Stimulated activated CD8-positive, alpha-beta memory T cell treated with anti-CD3 and anti-CD28 coated beads, Interleukin-12 subunit alpha, Interleukin-12 subunit beta, amount 100 ng/mL, for 24 hours (primary cell): ENCODE data around the gene SEMA3D.

Source experiments
- DNase-seq: peaks from one replicate; pipeline ENCODE4 v3.0.0-alpha.2; 2020; ENCODE audit errors: extremely low read depth

Gene SEMA3D

DNA sequence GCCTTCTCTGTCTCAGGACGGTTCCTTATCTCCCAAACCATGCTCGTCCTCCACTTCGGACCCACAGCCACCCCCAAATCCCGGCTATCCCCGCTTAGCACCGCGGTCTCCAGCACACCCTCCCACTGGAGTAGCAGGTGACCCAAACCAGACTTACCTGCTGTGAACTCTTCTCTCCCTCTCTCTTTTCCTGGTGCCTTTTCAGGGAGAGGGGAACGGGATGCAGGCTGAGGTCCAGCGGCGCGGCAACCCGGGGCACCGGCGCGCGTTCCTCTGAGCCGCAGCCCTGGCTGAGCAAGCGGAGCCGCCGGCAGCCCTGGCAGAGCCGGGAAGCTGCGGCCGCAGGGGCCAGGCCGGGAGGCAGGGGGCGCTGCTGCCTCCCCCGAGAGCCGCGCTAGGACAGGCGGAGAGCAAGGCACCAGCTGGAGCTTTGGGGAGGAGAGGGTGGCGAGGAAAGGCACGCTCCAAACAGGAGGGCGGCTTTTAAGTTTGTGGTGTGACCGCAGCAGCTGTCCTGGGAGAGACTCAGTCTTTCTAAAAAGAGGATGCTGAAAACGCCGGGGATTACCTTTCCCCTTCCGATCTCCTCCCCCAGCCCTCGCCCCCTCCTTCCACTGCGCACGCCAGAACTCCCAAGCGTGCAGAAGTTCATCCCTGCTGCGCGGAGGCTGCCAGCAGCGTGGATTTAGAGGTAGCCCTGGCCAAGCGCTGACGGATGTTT is at the start of gene SEMA3D:
Gene SEMA3D (minus strand): TSS at position 536 of the 721 bp plus-strand sequence. CDS start 65,165 bp downstream, outside the sequence.
- DNase-seq = no peak

DNA sequence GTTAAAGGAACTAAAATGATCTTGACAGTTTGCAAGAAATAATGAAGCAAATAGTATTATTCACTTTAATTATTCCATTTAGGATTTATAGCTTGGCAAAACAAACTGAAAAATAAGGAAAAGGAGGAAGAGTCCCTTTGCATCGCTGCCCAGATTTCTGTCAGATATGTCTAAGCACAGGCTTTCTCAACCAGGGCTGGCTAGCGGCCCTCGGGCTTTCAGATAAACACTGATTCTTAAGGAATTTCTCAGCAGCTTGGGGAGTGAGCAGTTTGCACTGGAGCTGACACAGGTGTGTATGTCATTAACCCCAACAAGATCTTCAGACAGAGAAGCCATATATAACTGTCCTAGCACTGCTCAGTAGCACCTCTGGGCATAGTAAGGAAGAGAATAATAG is 47.9 kb upstream of the SEMA3D start:
- no peak for DNase-seq

DNA sequence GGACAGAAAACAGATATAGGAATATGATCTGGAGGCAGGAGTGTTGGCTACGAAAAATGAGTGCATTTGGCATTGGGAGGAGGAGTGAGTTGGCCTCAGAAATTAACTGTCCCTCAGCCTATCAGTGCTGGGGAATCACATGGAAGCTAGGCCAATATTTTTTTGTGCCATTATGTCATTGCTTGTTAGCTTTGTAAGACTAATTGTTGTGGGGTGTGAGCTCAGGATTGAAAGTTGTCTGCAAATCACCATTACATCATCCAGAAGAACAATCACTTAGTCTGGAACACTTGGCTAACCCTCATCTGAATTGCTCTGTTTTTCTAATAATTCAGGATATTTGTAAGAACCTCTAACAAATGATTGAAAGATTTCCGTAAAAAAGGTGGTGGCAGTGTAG is 45.2 kb upstream of the SEMA3D start:
- DNase-seq = no peak

DNA sequence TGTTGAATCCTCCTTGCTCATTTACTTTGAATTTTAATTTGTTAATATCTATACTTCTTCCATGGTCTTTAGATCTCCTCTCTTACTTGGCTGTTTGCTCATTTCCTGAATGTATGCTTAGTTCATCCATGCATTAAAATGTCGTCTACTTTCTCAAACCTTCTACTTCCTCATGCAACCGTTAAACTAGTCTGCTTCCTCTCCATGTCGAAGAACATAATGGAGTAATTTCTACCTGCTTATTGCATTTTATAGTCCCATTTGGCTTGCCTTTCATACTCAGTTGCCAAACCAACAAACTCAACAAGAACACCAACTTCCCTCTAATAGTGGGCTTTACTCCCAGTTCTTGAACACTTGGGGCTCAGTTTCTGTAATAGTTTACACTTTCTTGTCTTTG is 43.8 kb upstream of the SEMA3D start:
- DNase-seq = no peak

DNA sequence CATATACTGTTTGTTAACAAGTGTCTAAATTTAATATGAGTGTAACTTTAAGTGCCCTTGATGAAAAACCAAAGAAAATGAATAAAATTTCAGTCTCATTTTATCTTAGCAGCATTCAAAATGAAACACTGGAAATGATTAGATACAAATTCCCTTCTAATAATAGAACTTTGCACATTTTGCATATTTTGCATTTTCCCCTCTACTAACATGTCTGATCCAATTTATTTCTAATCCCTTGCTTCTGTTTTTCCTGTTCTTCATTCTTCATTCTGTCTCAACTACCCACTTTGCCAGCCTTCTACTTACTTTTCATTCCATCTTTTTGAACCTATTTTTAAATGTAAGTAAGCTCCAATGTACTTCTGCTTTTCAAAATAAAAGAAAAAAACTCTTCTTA is 42.7 kb upstream of the SEMA3D start:
- no peak for DNase-seq

DNA sequence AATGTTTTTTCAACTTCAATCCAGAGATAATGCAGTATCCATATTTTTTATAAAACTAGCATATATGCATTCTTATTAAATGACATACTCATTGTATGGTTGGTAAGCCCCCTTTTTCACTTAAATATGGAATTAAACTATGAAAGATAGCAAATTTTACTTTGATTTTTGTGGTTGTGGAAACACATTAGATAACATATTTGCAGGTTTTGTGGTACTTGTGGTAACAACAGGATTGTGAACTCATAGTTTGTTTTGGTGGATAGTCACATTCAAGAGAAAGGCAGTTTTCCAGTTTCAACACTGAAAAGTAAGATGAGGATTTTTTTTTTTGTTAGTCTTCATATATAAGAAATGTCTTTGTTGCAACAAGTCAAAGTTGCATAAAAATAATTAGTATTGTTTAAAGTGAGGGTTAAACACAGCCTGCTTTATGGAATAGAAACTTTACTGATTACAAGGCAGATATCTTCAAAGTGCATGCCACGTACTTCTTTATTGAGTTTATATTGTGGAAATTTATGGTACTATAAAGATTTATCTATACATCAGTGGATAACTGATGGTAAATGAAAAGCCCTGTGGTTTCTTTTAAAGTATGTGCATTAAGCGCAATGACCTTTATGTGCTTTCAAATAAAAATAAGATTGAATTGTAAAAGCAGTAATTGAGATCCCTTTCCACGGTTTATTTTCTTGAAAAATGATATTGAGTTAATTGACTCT is 39.7 kb upstream of the SEMA3D start:
- DNase-seq = no peak

DNA sequence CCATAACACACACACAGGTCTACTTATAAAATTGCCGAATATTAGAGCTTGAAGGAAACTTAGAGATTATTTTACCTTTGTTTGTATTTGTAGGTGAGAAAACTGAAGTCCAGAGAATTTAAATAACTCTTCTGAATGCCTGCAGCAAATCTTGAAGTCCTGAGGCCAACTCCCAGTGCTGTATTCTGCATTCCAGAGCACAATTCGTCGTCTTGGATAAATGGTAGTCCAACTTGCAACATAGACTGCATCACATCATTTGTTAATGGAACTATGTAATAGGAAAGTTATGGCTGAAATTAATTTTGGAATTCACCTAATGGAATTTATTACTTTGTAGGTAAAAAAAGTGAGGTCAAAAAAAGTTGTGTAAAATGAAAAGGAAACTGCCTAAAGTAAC is 37.3 kb upstream of the SEMA3D start:
- no peak for DNase-seq

DNA sequence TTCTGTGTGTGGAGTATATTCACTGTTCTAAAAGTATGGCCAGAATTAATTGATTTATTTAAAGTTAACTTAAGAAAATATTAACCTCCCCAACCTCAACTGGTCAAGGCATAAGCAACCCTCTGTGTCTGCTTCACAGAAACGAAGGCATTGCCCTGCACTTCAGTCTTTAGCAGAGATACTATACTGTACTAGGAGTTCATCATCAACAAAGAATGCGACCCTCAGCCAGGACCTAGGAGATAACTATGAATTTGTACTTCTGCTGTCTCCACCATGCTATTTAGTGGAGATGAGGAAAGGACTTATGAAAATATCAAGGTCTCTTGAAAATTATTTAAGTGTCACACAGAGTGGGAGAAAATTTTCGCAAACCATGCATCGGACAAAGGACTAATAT is 35.7 kb upstream of the SEMA3D start:
- no peak for DNase-seq

DNA sequence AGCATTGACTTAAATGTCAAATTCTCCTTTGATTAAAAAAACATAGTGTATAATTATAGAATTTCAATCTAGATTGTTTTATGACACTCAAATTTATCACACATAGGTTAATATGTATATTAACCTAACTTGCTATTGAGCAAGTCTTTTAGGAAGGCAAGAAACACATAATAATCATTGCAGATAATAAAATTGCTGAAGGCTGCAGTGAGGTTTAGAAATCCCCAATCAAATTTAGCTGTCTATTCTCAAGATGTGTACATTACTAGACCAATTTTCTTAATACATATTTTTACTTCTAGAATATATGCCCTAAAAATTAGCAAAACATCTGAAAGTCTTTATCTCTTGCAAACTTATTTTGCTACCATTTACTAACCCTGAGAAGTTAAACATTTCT is 34.9 kb upstream of the SEMA3D start:
- no peak for DNase-seq

DNA sequence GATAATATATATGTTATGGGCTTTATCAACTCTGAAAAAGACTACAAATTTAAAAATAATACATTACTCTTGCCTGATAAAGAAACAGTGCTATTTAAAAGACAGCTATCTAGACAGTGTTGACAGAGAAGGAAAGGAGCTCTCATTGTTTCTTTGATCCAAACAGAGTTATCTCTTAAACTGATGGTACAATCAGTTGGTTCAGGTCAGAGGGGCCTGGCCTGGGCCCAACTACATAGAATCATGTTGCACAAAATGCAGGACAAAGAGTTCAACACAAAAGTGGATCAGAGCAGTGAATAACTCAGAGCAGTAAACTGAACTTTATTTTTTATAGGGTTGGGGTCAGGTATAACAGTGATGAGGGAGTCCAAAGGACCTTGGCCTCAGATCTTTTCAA is 33.8 kb upstream of the SEMA3D start:
- DNase-seq = no peak

DNA sequence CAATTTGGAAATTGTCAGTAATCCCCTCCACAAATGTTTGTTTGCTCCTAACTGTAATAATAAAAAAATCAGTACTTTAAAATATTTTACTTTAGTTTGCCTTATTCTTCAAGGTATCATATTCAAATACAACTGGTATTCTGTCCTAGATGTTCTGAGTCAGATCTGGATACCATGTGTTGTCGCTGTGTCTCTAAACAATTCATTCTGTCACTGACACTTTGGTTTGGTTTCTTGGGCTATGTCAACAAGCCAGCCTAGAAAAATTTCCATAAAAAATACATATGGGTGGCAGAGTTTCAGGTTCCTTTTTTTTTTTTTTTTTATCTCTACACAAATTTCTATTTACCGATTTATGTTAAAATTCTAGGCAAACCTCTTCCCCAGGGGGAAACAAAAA is 33.2 kb upstream of the SEMA3D start:
- no peak for DNase-seq

DNA sequence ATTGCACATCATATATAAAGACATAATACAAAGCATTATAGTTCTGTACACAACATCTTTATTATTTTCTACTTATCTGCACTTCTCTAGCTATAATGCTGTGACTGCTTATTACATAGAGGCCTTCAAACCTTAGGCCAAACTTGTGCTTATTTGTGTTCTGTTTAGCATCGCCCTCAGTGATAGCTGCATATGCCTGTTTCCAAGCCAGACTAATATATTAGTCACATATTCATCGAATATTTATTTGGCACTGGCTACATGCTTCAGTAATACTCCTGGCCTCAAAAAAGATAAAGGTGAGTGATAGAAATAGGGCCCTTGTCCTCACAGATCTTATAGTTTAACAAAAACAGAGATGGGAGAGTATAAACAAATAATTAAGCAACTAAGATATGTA is 30.2 kb upstream of the SEMA3D start:
- no peak for DNase-seq

DNA sequence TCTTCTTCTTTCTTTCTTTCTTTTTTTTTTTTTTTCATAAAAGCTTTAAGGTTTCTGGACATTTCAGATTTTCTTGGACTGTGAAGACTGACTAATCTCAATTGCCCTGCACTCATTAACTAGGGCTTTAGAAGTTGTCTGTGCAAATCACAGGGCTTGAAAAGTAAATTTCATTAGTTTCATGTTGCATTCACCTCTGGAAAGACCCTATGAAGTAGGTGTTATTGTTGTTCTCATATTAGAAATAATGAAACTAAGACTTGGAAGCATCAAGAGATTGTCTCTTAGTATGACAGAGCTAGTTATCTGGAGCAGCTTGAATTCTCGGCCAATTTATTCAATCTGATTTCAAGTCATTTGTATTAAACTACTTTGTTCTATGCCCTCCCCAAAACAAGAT is 28.2 kb upstream of the SEMA3D start:
- DNase-seq = no peak

DNA sequence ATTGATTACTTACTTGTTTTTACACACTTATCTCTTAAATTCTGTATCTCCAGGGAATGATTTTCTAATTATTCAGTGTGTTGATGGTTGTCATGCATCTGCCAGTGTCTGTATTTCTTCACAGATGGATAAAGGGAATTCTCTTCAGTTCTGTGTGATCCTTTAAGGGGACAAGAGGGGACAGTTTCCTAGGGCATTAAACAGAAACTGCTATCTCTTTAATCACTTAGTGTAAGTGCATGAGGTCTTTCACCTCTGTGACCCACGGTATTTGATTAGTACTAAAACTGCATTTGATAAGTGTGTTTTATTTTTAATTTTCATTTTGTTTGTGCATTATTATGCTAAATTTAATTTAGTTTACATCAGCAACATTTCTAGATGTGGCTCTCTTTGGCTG is 26.6 kb upstream of the SEMA3D start:
- no peak for DNase-seq

DNA sequence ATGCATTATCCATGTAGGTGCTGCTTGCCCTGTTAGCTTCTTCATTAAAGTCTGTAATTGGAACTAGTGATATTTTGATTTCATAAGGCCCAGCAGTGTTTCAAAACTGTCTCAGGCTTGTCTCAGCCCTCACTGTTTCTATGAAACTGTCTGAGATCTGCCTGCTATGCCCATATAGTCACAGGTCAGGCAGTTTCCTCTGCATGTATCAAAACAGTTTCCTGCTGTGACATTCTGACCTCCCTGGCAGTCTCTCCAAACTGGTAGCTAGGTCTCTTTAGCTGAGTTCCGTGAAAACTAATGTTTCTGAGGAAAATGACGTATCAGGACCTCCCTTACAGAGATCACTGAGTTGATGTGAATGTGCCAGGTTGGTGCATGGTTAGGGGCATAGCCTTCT is 18.9 kb upstream of the SEMA3D start:
- DNase-seq = no peak

DNA sequence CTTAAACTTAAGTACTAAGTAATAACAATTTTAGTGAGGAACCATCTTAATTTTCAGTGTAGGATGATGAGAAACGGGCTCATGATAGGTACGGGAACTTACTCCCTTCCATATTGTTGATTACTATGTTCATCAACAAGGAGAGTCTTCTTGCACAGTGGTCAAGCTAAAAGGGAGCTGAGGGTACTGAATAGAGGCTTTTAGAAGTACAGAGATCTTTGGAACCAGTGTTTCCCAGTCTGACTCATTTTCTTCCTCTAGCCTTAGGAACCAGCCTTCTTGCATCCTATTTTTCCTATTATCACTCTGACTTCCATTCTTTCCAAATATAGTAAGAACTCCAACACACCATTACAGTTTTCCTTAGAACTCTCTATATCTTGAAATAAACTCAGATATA is 17.6 kb upstream of the SEMA3D start:
- no peak for DNase-seq

DNA sequence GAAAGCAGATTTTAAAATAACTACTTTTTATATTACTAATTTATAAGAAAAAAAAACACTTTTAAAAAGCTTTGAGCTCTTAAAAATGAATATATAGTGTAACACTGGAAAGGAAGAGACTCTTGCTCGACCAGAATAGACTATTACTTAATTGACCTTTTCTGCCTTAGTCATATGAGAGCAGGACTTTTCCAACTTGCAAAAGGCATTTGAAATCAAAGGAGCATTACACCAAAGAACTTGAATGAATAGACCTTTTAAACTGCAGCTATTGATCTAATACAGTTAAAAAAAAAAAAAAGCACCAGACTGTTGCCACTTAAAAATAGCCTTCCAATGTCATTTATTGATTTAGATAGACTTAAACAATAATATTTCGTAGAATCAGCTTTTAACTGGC is 17.2 kb upstream of the SEMA3D start:
- DNase-seq = no peak

DNA sequence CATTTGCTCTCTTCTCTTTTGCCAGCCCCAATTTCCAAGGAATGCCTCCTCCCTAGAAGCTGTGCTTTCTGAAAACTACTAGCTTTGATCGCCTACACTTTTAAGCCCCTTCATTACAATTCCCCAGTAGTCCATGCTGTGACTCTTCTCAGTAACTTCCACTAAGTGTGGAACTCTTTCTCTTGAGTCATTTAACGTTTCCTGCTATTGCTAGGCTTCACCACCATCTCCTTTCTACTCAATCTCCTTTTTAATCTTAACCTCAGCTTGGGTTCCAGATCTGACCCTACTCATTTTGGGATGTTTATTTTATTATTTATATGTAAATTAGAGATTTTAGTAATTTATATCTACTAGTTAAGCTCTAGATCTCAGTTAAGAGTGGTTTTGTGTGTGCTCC is 14.4 kb upstream of the SEMA3D start:
- no peak for DNase-seq

DNA sequence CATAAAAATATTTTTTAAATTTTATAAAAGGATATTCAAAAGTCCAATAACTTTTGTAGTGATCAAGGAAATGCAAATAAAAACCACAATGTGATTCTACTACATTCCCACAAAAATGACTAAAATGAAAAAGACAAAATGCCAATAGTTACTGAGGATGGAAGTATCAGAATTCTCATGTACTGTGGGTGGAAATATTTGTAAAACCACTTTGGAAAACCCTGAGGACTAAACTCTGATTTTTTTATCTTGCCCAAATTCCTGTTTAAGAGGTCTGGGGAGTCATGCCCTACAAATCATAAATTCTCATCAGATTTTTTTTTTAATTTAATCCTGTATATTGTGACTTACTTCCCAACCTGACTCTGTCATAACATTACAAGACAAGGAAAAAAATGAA is 9.8 kb upstream of the SEMA3D start:
- DNase-seq = no peak

DNA sequence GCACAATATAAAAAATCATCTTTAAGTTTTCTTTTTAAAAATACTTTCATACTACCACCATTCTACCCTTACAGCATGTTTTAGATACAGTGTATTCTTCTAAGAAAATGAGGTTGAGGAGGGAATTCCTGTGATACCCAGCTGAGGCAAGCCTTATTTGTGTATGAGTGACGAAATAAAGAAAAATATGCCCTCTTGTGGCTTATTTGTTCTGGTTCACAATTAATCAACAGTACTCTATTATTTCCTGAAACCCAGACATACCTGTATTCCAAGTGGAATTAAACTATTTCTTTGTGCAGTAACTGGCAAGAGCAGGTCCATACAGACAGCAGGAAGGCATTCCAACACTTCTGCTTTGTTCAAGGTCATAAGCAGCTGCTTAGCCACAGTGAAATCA is 4.5 kb upstream of the SEMA3D start:
- no peak for DNase-seq

DNA sequence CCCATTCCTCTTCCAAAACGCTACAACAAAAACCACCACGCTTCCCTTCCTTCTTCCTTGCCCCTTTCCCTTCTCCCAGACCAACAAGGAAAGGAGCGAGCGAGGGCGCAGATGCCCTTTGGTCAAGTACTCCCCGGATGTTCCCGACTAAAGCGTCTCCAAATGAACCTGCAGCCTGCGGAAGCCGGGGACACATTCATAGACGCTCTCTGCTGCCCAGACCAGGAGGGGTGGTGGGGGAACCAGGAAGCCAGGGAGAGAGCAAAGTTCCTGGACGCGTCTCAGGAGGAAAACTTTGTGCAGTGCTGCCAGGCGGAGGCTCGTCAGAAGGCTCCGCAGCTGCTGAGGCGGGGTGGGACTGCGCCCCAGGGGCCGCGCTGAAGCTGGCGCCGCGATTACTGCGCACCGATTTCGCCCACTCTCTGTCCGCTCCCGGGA is 754 bp downstream of the SEMA3D start:
- no peak for DNase-seq

DNA sequence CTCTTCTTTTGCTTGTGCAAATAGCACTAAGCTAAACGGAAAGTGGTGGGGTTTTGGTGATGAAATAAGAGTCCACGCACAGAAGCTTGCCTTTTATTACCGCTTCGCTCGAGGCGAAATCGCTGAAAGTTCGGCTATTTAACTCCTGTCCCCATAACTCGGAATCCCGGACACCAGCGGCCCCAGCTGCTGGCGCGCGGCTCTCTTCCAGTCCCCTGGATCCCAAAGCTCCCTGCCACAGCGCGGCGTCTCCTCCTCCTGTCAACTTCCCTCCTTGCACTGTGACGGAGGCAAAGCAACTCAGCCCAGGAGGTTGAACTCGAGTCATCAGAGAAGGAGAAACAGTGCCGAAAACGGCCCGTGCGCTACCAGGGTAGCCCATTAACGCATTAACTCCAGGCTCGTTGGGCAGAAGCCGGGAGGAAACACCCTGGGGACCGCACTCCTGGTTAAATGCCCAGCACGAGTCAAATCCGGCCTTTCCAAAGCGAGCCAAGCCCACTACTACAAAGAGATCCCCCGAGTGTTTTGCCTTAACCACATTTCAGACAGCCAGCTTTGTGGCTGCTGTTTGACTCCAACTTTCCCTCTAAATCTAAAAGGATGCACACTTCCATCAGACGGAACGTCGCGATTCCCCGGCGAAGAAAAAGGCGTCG is 1.3 kb downstream of the SEMA3D start:
- no peak for DNase-seq
